Hepatocyte (in vitro differentiated cells): ENCODE results near the gene GTSE1.

Experiments used
- EZH2 ChIP-seq: fragments of 200-600 bp; sonication (generic); IDR thresholded peaks from 2 replicates; pipeline ENCODE4 v1.6.1; 2016; ENCODE audit warnings: antibody characterized with exemption, mild to moderate bottlenecking, borderline replicate concordance
- EZH2phosphoT487 ChIP-seq: fragments of 200-600 bp; sonication (generic); IDR thresholded peaks from one replicate; pipeline ENCODE4 v1.6.1; 2018; ENCODE audit warnings: antibody characterized with exemption, mild to moderate bottlenecking, low read depth, moderate library complexity; ENCODE audit not compliant: unreplicated experiment, severe bottlenecking
- TF ChIP-seq, protein P1 (sequence below): fragments of 200-600 bp; sonication (generic); IDR thresholded peaks from 2 replicates; pipeline ENCODE4 v1.5.1; 2016; ENCODE audit warnings: antibody characterized with exemption, mild to moderate bottlenecking; ENCODE audit not compliant: poor library complexity

DNA sequence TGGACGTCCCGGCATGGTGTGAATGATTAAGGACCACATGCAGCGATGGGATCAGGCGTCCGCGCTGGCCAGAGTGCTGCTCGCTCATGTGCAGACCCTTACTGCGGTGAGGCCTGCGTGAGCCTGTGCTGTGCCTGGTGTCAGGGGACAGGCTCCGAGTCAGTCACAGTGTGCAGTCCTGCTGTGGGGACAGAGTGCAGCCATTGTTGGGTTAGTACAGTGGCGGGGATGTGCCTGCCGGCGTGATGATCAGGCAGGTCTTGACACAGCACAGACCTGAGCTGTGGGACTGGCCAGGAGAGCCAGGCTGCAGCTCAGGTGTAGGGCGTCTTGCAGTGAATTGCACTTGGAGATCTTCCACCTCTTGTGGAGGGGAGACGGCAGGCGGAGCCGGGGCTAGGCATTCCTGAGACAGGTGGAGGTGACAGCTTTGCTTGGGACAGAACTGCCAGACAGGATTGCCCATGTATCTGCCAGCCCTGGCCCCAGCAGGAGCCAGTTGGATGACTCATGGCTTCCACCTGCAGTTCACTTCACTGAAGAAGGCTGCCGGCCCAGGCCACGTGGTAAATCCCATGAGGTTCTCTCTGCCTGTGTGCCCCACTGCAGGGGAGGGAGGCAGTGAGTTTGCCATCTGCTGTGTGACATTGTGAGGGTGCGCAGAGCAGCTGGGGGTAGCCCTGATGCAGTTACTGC is 56.2 kb downstream of the GTSE1 start:
- TF ChIP-seq, protein P1, sequence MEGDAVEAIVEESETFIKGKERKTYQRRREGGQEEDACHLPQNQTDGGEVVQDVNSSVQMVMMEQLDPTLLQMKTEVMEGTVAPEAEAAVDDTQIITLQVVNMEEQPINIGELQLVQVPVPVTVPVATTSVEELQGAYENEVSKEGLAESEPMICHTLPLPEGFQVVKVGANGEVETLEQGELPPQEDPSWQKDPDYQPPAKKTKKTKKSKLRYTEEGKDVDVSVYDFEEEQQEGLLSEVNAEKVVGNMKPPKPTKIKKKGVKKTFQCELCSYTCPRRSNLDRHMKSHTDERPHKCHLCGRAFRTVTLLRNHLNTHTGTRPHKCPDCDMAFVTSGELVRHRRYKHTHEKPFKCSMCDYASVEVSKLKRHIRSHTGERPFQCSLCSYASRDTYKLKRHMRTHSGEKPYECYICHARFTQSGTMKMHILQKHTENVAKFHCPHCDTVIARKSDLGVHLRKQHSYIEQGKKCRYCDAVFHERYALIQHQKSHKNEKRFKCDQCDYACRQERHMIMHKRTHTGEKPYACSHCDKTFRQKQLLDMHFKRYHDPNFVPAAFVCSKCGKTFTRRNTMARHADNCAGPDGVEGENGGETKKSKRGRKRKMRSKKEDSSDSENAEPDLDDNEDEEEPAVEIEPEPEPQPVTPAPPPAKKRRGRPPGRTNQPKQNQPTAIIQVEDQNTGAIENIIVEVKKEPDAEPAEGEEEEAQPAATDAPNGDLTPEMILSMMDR = no peak
- TF ChIP-seq EZH2 (no peak), EZH2phosphoT487 (no peak)
